DOHH2 (cell line): ENCODE results near the gene CLTA.

ENCODE experiments used
- H3F3A ChIP-seq: fragments of 200-600 bp; sonication (generic), shearing (Covaris generic); 2 replicates; pipeline ENCODE4 v1.6.0; 2016; ENCODE audit warnings: antibody characterized with exemption, mild to moderate bottlenecking; ENCODE audit not compliant: control insufficient read depth, insufficient read depth
- H3K27ac ChIP-seq: fragments of 200-600 bp; sonication (generic); 2 replicates; pipeline ENCODE4 v1.5.1; 2014; ENCODE audit warnings: low read depth, mild to moderate bottlenecking, low read length, moderate library complexity
- H3K27me3 ChIP-seq: fragments of 200-600 bp; sonication (generic); 2 replicates; pipeline ENCODE4 v1.6.1; 2014; ENCODE audit warnings: mild to moderate bottlenecking, low read length, mixed read lengths; ENCODE audit not compliant: control insufficient read depth
- H3K36me3 ChIP-seq: fragments of 200-600 bp; sonication (generic); 2 replicates; pipeline ENCODE4 v1.6.1; 2014; ENCODE audit warnings: mild to moderate bottlenecking, low read length, moderate library complexity, mixed read lengths; ENCODE audit not compliant: control insufficient read depth
- H3K4me1 ChIP-seq: fragments of 200-600 bp; sonication (generic); 2 replicates; pipeline ENCODE4 v1.6.1; 2014; ENCODE audit warnings: mild to moderate bottlenecking, low read length, mixed read lengths; ENCODE audit not compliant: control insufficient read depth
- H3K4me2 ChIP-seq: fragments of 200-600 bp; sonication (generic); 2 replicates; pipeline ENCODE4 v1.6.0; 2014; ENCODE audit warnings: mild to moderate bottlenecking, low read length, moderate library complexity
- H3K4me3 ChIP-seq: fragments of 200-600 bp; sonication (generic); 2 replicates; pipeline ENCODE4 v1.5.1; 2014; ENCODE audit warnings: mild to moderate bottlenecking, low read length, mixed read lengths
- H3K79me2 ChIP-seq: fragments of 200-600 bp; sonication (generic); 2 replicates; pipeline ENCODE4 v1.6.1; 2014; ENCODE audit warnings: mild to moderate bottlenecking, low read length, mixed read lengths; ENCODE audit not compliant: control insufficient read depth
- H3K9me2 ChIP-seq: fragments of 200-600 bp; sonication (generic); replicated peaks from 2 replicates; pipeline ENCODE4 v1.6.1; 2014; ENCODE audit warnings: mild to moderate bottlenecking, low read length, mixed read lengths; ENCODE audit not compliant: control insufficient read depth
- H3K9me3 ChIP-seq: fragments of 200-600 bp; sonication (generic); 2 replicates; pipeline ENCODE4 v1.6.1; 2014; ENCODE audit warnings: antibody characterized with exemption, low read length, mixed read lengths; ENCODE audit not compliant: control insufficient read depth, insufficient read depth
- H4K20me1 ChIP-seq: fragments of 200-600 bp; sonication (generic); 2 replicates; pipeline ENCODE4 v1.6.0; 2014; ENCODE audit warnings: low read depth, mild to moderate bottlenecking, antibody characterized with exemption, low read length, moderate library complexity; ENCODE audit not compliant: control insufficient read depth, insufficient read depth
- EZH2phosphoT487 ChIP-seq: fragments of 200-600 bp; sonication (generic); IDR thresholded peaks from 2 replicates; pipeline ENCODE4 v1.6.1; 2017; ENCODE audit warnings: borderline replicate concordance, mild to moderate bottlenecking, antibody characterized with exemption, low read length, moderate library complexity, mixed read lengths
- TF ChIP-seq, protein P1 (sequence below): fragments of 200-600 bp; sonication (generic); IDR thresholded peaks from one replicate; pipeline ENCODE4 v1.5.1; 2014; ENCODE audit warnings: antibody characterized with exemption, mild to moderate bottlenecking, low read depth, low read length; ENCODE audit not compliant: poor library complexity, severe bottlenecking

CLTA gene

DNA sequence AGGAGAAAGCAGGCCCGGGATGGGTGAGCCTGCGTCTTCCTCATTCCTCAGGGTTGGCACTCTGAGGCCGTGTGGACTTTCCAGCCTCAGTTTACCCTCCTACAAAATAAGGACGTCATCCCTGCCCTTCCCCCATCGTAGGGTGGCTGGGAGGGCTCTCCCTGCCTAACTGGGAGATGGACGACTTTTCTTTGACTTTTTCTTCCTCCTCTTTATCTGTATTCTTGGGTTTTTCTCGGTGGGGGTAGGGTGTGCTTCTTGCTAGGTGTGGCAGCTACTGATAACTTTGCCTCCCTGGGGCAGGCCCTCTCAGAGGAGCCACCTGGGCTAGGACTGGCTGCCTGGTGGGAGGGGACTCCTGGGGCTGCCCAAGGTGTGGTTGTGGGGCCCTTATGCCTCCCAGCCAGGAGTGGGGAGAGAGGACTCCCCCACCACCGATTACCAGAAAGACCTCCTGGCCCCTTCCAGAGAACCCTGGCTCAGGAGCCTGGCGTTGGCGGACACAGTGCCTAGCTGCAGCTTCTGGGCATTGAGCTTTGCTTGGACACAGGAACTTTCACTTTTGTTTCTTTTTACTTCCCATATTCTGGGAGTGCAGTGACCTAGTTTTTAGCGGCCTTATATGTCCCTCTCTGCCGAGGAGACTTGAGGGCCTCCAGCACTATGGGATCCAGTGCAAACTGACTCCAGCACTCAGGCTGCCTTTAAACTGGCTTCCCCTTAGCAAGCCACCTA is 48.0 kb upstream of the CLTA start:
- H3K9me2 ChIP-seq = no peaks in the 10 kb centered on the region
- H3K4me3 ChIP-seq = no peak overlapping the region
- H3K27ac ChIP-seq = no peak overlapping the region
- H3K36me3 ChIP-seq = no peaks in the 10 kb centered on the region
- H3K4me2 ChIP-seq = no peak overlapping the region
- H4K20me1 ChIP-seq = no peaks in the 10 kb centered on the region
- no peaks in the 10 kb centered on the region for H3K9me3 ChIP-seq
- peaks cover 5% of the 10 kb centered on the region; the same call in 1 of the 2 replicates for H3K4me1 ChIP-seq
- H3K27me3 ChIP-seq = peaks cover 14% of the 10 kb centered on the region
- TF ChIP-seq, protein P1, sequence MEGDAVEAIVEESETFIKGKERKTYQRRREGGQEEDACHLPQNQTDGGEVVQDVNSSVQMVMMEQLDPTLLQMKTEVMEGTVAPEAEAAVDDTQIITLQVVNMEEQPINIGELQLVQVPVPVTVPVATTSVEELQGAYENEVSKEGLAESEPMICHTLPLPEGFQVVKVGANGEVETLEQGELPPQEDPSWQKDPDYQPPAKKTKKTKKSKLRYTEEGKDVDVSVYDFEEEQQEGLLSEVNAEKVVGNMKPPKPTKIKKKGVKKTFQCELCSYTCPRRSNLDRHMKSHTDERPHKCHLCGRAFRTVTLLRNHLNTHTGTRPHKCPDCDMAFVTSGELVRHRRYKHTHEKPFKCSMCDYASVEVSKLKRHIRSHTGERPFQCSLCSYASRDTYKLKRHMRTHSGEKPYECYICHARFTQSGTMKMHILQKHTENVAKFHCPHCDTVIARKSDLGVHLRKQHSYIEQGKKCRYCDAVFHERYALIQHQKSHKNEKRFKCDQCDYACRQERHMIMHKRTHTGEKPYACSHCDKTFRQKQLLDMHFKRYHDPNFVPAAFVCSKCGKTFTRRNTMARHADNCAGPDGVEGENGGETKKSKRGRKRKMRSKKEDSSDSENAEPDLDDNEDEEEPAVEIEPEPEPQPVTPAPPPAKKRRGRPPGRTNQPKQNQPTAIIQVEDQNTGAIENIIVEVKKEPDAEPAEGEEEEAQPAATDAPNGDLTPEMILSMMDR = no peak
- no peak for TF ChIP-seq EZH2phosphoT487
- H3F3A ChIP-seq = no peaks in the 10 kb centered on the region
- H3K79me2 ChIP-seq = no peaks in the 10 kb centered on the region

DNA sequence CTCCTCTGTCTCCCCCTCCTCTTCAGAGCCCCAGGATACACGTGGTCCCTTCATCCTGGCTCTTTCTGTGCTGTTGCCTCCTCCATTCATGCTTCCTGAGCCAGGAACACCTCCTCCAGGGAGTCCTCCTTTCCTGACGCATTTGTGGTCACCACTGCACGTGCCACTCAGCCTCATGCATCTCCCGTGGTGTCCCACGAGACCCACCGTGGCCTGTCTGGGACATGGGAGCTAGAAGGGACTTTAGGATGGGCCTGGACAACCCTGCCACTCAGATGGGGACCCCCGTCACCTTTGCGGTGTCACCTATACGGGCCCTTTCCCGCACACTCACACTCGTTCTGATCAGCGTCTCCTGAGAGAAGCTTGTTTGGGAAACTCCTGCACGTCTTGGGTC is 47.5 kb upstream of the CLTA start:
- Histone ChIP-seq H3K27ac (no peak overlapping the region), H3K79me2 (no peaks in the 10 kb centered on the region), H3K9me2 (no peaks in the 10 kb centered on the region), H3K4me1 (peaks cover 5% of the 10 kb centered on the region; the same call in 1 of the 2 replicates), H3K9me3 (no peaks in the 10 kb centered on the region), H3K4me2 (no peak overlapping the region), H3K4me3 (no peak overlapping the region), H3K36me3 (no peaks in the 10 kb centered on the region), H4K20me1 (no peaks in the 10 kb centered on the region), H3K27me3 (peaks cover 10% of the 10 kb centered on the region), H3F3A (no peaks in the 10 kb centered on the region)
- TF ChIP-seq, protein P1 = no peak
- TF ChIP-seq EZH2phosphoT487 = no peak

DNA sequence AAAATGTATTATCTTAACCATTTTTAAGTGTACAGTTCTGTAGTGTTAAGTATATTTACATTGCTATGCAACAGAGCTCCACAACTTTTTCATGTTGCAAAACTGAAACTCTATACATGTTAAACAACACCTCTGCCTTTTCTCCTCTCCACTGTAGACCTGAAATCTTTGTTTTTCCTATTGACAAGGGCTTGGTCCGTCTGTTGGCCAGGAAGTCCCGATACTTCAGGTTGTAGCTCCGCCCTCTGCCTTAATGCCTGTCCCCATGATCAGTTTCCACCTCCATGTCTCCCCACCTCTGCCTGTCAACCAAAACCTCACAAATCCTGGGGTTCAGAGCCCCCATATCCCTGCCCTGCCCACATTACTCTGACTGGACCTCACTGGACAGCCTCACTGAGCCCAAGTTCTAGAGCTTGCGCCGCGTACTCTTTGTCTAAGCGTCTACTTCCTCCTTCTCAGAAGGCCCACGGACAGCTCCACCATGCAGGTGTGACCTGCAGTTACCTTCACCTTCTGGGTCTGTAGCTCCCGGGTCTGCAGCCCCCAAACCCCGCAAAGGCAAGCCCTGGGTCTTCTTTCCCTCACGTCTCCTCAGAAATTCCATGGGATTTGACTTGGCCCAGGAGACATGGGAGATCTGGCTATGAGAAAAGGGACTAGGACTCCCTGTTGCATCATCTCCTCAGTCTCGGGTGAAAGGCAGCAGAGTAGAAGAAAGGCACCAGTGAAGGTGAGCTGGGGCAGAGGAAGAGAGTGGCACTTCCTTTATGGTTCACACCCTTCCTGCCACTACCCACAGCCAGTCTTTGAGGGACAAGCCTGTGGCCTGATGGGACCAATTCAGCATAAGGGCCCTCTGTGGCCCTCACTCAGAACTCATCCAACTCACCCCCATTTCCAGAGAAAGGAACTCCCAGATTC is 46.1 kb upstream of the CLTA start:
- H3K27ac ChIP-seq = no peak overlapping the region
- H3F3A ChIP-seq = no peaks in the 10 kb centered on the region
- H3K36me3 ChIP-seq = no peaks in the 10 kb centered on the region
- H3K9me3 ChIP-seq = no peaks in the 10 kb centered on the region
- H3K4me1 ChIP-seq = peaks cover 5% of the 10 kb centered on the region; the same call in 1 of the 2 replicates
- peaks cover 5% of the 10 kb centered on the region for H3K27me3 ChIP-seq
- no peak overlapping the region for H3K4me3 ChIP-seq
- H3K9me2 ChIP-seq = no peaks in the 10 kb centered on the region
- H3K4me2 ChIP-seq = no peak overlapping the region
- no peaks in the 10 kb centered on the region for H3K79me2 ChIP-seq
- no peak for TF ChIP-seq EZH2phosphoT487
- TF ChIP-seq, protein P1 = no peak
- H4K20me1 ChIP-seq = no peaks in the 10 kb centered on the region
